ENCODE results near the gene BAIAP3. TPM values are rescaled to one million over a fixed set of nuclear protein-coding genes. Genes with fewer than 3 reads are reported as not detected.
A peak's percentile ranks its signal among the peaks of the same experiment; 100 is the strongest.

BAIAP3 gene, protein sequence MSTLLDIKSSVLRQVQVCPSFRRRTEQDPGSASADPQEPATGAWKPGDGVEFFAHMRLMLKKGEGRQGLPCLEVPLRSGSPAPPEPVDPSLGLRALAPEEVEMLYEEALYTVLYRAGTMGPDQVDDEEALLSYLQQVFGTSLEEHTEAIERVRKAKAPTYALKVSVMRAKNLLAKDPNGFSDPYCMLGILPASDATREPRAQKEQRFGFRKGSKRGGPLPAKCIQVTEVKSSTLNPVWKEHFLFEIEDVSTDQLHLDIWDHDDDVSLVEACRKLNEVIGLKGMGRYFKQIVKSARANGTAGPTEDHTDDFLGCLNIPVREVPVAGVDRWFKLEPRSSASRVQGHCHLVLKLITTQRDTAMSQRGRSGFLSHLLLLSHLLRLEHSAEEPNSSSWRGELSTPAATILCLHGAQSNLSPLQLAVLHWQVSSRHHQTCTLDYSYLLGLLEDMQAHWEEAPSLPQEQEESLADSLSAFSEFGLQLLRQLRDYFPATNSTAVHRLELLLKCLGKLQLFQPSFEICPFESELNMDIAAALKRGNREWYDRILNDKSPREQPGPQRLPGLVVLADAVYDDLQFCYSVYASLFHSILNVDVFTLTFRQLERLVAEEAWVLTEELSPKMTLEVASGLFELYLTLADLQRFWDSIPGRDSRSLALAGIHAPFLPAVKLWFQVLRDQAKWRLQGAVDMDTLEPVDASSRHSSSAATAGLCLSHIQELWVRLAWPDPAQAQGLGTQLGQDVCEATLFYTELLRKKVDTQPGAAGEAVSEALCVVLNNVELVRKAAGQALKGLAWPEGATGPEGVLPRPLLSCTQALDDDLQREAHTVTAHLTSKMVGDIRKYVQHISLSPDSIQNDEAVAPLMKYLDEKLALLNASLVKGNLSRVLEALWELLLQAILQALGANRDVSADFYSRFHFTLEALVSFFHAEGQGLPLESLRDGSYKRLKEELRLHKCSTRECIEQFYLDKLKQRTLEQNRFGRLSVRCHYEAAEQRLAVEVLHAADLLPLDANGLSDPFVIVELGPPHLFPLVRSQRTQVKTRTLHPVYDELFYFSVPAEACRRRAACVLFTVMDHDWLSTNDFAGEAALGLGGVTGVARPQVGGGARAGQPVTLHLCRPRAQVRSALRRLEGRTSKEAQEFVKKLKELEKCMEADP
- 0.13 and 0.86 TPM in 2 replicates for total RNA-seq (2014; rRNA removed; shearing (Covaris generic))
- polyA plus RNA-seq (2016; fragmentation: Nextera tagmentation; extraction: Ambion mirVana) = 0.23 and 0.24 TPM in 2 replicates

DNA sequence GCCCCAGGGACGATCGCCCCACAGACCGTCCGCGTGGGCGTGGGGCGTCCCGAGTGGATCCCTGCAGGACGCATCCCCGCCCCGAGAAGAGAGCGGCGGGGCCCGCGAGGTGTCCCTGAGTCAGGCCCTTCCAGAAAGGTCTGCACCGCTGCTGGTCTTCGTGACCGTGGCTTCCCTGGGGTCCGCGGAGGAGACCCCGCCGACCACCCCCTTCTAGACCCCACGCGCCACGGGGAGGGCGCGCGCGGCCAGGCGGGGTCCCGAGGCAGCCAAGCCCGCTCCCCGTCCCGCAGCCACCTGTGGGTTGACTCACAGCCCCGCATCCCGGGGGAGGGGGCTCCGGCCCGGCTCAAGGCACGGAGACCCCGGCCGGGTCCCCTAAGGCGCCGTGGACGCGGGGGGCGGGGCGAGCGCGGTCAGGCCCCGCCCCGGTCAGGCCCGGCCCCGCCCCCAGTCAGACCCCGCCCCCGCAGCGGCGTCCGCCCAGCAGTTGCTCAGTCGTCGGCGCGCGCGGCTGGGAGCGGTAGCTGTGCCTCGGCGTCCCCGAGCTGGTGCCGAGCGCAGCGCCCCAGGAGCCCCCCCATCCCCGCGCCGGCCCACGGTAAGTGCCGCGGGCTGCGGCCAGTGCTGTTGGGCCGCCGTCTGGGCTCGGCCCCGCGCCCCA is at the start of gene BAIAP3:
TSS of gene BAIAP3 (plus strand) at position 497 of the 664 bp plus-strand sequence. CDS start 4,905 bp downstream, outside the sequence.
- peak; percentile 75 for DNase-seq
- H3K27me3 ChIP-seq (replicated peaks; ENCODE audit: insufficient read depth) = peaks cover 36% of the 10 kb centered on the region
- WGBS, 2 experiments (ENCODE audit: low coverage in 1 of 2, low lambda C conversion rate in 2 of 2, missing lambda C conversion rate in 2 of 2) = 6 to 7% methylated on average over 18 to 34 of the region's 83 CpGs
- H3K79me2 ChIP-seq (ENCODE audit: insufficient read depth) = no peaks in the 10 kb centered on the region
- H3K9me2 ChIP-seq (ENCODE audit: insufficient read depth) = no peaks in the 10 kb centered on the region
- H3K9ac ChIP-seq = no peak within 1 kb of the TSS
- no peaks in the 10 kb centered on the region for H3K36me3 ChIP-seq (ENCODE audit: low read depth)
- no peaks in the 10 kb centered on the region for H4K20me1 ChIP-seq (ENCODE audit: insufficient read depth)
- no peak within 1 kb of the TSS for H3K27ac ChIP-seq
- no peak for TF ChIP-seq EZH2 (IDR thresholded peaks at IDR 0.05; ENCODE audit: insufficient read depth, poor library complexity, severe bottlenecking)
- TF ChIP-seq EZH2phosphoT487 (IDR thresholded peaks at IDR 0.05; ENCODE audit: insufficient read depth, low read depth) = no peak
- no peak within 1 kb of the TSS for H3K4me2 ChIP-seq (ENCODE audit: unreplicated experiment)
- no peaks in the 10 kb centered on the region for H3K9me3 ChIP-seq (ENCODE audit: low read depth)
- H2AFZ ChIP-seq = no peak within 1 kb of the TSS
- no peaks in the 10 kb centered on the region for H3F3A ChIP-seq (ENCODE audit: insufficient read depth)
- no peaks in the 10 kb centered on the region for H3K4me1 ChIP-seq (ENCODE audit: insufficient read depth)
- in situ Hi-C loops (cut with MboI) = no loop called here
- 0 out of 2 replicates have a peak within 1 kb of the TSS, but pooled peaks have one; percentile 23 for H3K4me3 ChIP-seq

DNA sequence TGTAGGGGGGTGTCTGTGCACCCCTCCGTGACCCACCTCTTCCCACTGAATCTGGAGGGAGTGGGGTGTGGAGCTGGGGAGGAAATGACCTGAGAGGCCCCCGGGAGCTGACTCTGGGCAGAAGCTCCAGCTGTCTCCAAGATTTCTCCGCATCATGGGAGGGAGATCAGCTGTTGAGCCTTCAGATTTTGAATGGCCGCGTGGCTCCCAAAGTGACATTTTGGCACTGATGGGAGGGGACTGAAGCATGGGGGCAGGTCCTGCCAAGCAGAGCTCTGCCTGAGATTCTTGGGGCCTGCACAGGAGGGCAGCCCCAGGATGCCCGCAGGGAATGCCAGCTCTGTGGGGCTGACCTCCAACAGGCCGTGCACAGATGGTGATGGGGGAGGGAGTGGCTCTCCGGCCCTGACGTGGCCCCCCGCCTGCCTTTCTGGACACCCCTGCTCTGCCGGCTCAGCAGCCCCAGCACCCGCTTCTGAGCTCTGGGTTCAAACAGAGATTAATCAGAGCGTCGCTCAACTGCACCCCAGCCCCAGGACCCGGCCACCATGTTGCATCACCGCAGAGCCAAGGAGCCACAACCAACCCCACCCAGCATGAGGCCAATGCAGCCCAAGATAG is 49.3 kb upstream of the BAIAP3 start:
- 38 to 44% methylated on average over 15 to 16 of the region's 16 CpGs for WGBS, 2 experiments (ENCODE audit: low coverage in 1 of 2, low lambda C conversion rate in 2 of 2, missing lambda C conversion rate in 2 of 2)
- H3K9ac ChIP-seq = no peak overlapping the region

DNA sequence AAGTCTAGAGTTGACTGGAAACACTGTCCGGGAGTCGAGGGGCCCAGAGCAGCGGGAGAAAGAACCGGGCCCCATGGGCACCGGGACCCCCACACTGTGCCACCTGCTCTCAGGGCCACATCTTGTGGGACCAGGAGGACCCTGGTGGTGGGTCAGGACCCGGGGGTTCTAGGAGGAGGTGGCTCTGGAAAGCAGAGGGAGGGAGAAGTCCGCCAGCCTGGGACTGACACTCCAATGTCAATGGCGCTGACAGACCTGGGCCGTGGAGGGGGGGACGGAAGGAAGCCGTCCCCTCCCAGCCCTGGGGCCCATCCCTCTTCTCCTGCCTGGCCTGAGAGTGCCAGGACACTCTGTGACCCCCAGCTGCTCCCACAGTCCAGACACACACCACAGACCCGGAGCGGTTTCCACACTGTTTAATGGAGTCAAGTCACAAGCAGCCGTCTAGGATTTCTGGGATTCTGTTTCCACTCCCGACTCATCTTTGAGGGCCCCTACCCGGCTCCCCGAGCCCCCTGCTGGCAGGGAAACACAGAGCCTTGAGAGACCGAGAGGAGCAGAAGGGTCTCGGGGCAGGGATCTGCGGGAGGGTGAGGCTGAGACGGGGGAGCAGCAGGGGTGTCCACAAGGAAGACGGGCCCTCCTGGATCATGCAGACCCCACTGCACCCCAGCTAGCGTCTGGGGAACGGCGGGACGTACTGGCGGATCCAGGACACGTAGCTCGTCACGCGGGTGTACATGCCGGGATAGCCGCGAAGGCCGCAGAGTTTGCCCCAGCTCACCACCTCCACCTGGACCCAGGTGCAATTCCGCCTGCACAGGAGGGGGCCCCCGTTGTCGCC is 47.6 kb upstream of the BAIAP3 start:
- 63 to 69% methylated on average over 35 to 38 of the region's 38 CpGs for WGBS, 2 experiments (ENCODE audit: low coverage in 1 of 2, low lambda C conversion rate in 2 of 2, missing lambda C conversion rate in 2 of 2)
- in situ Hi-C loops (cut with MboI) = no loop called here

More for the DNA sequence above, 49.3 kb upstream of the BAIAP3 start:
- Histone ChIP-seq H3K36me3 (ENCODE audit: low read depth) (no peaks in the 10 kb centered on the region), H3K9me3 (ENCODE audit: low read depth) (no peaks in the 10 kb centered on the region), H3K4me1 (ENCODE audit: insufficient read depth) (no peaks in the 10 kb centered on the region; the same call in 1 of the 2 replicates), H3K27ac (no peak overlapping the region), H3F3A (ENCODE audit: insufficient read depth) (no peaks in the 10 kb centered on the region), H4K20me1 (ENCODE audit: insufficient read depth) (no peaks in the 10 kb centered on the region), H3K27me3 (replicated peaks; ENCODE audit: insufficient read depth) (peaks cover 18% of the 10 kb centered on the region), H3K4me2 (ENCODE audit: unreplicated experiment) (no peak overlapping the region), H3K4me3 (no peak overlapping the region), H3K79me2 (ENCODE audit: insufficient read depth) (no peaks in the 10 kb centered on the region), H3K9me2 (ENCODE audit: insufficient read depth) (no peaks in the 10 kb centered on the region), H2AFZ (no peak overlapping the region)
- no peak for DNase-seq
- in situ Hi-C loops (cut with MboI) = no loop called here
- TF ChIP-seq EZH2phosphoT487 (IDR thresholded peaks at IDR 0.05; ENCODE audit: insufficient read depth, low read depth) = no peak
- no peak for TF ChIP-seq EZH2 (IDR thresholded peaks at IDR 0.05; ENCODE audit: insufficient read depth, poor library complexity, severe bottlenecking)

More for the DNA sequence above, 47.6 kb upstream of the BAIAP3 start:
- Histone ChIP-seq H2AFZ (no peak overlapping the region), H4K20me1 (ENCODE audit: insufficient read depth) (no peaks in the 10 kb centered on the region), H3K9ac (no peak overlapping the region), H3F3A (ENCODE audit: insufficient read depth) (no peaks in the 10 kb centered on the region), H3K79me2 (ENCODE audit: insufficient read depth) (no peaks in the 10 kb centered on the region), H3K27me3 (replicated peaks; ENCODE audit: insufficient read depth) (peaks cover 30% of the 10 kb centered on the region), H3K4me3 (no peak overlapping the region), H3K9me2 (ENCODE audit: insufficient read depth) (no peaks in the 10 kb centered on the region), H3K4me2 (ENCODE audit: unreplicated experiment) (no peak overlapping the region), H3K27ac (no peak overlapping the region), H3K9me3 (ENCODE audit: low read depth) (no peaks in the 10 kb centered on the region), H3K36me3 (ENCODE audit: low read depth) (no peaks in the 10 kb centered on the region), H3K4me1 (ENCODE audit: insufficient read depth) (no peaks in the 10 kb centered on the region; the same call in 1 of the 2 replicates)
- no peak for DNase-seq
- TF ChIP-seq EZH2phosphoT487 (IDR thresholded peaks at IDR 0.05; ENCODE audit: insufficient read depth, low read depth) (no peak), EZH2 (IDR thresholded peaks at IDR 0.05; ENCODE audit: insufficient read depth, poor library complexity, severe bottlenecking) (no peak)
